Stimulated activated CD4-positive, alpha-beta T cell treated with anti-CD3 and anti-CD28 coated beads, Interleukin-12 subunit alpha, Interleukin-12 subunit beta, amount 100 ng/mL, for 48 hours (primary cell): ENCODE data around the gene PNPLA2.
A peak's percentile ranks its signal among the peaks of the same experiment; 100 is the strongest.

Experiments
- DNase-seq, 3 donors: peaks; one replicate each; pipeline ENCODE4 v3.0.0-alpha.2; 2020; ENCODE audit warnings: low read depth in 2 of 3, low spot score in 1 of 3

PNPLA2 gene

GRCh38 chr11:797296-798092, 21.2 kb upstream of the PNPLA2 start:
- peak; percentile 56 to 73 (median 59) for DNase-seq

- peak; percentile 65 to 84 (median 82) for DNase-seq
Measured at GRCh38 chr11:798093-798713, 20.5 kb upstream of the PNPLA2 start, which contains the start of gene SLC25A22. TSS of gene SLC25A22 (minus strand) at chr11:798281. CDS start at chr11:795006, 3,275 bp downstream.

- no peak for DNase-seq
Measured at GRCh38 chr11:799641-800316, 18.9 kb upstream of the PNPLA2 start.

GRCh38 chr11:800473-800872, 18.2 kb upstream of the PNPLA2 start:
- no peak for DNase-seq

GRCh38 chr11:801097-801780, 17.5 kb upstream of the PNPLA2 start:
- DNase-seq = no peak

DNA sequence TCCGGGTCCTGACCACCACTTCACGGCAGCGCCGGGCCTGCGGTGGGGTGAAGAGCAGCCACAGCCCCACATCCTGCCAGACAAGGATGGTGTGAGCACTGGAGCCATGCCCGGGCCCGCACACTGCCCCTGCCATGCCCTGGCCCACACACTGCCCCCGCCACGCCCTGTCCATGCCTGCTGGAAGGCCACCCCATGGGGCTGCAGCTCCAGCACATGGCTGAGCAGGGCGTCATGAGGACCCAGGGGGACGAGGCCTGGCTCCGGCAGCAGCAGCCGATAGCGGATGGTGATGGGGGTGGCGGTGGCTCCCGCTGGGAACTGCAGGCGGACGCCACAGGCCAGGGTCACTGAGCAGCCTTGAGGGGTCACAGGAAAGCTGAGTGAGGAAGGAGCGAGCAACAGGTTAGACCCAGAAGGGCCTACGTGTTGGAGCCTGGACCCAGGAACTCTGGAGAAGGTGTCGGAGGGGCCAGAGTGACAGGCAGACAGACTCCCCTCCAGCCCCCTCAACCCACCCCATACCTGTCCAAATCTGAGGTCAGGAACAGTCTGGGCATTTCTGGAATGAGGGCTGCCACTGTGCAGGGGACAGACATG, 16.6 kb upstream of the PNPLA2 start:
- no peak for DNase-seq

DNA sequence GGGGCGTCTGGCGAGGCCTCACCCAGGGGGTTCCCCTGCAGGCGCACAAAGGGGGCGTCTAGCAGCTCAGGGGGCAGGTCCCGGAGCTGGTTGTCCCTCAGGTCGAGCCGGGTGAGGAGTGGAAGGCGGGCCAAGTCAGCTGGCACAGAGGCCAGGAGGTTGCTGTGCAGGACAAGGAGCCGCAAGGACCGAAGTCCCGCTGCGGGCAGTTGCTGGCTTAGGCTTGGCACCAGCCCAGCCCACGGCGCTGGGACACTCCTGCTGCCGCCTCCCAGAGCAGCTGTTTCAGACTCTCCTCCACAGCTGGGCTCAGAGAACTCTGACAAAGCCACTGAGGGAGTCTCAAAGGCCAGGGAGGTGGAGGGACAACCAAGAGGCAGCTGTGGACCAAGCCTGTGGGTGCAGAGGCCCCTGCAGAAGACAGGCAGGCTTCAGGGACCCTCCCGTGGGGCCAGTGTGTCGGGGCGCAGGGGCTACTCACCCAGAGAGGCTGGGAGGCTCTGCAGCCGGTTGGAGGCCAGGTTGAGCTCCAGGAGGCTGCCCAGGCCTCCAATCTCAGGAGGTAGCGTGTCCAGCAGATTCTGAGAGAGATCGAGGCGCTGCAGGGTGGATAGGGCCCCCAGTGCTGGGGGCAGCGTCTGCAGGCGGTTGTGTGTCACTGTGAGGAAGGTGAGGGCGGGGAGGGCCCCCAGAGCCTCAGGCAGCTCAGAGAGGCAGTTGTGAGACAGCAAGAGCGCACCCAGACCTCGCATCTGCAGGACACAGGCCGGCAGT, 15.8 kb upstream of the PNPLA2 start:
- DNase-seq = no peak

GRCh38 chr11:803467-803742, 15.3 kb upstream of the PNPLA2 start:
- no peak for DNase-seq

DNA sequence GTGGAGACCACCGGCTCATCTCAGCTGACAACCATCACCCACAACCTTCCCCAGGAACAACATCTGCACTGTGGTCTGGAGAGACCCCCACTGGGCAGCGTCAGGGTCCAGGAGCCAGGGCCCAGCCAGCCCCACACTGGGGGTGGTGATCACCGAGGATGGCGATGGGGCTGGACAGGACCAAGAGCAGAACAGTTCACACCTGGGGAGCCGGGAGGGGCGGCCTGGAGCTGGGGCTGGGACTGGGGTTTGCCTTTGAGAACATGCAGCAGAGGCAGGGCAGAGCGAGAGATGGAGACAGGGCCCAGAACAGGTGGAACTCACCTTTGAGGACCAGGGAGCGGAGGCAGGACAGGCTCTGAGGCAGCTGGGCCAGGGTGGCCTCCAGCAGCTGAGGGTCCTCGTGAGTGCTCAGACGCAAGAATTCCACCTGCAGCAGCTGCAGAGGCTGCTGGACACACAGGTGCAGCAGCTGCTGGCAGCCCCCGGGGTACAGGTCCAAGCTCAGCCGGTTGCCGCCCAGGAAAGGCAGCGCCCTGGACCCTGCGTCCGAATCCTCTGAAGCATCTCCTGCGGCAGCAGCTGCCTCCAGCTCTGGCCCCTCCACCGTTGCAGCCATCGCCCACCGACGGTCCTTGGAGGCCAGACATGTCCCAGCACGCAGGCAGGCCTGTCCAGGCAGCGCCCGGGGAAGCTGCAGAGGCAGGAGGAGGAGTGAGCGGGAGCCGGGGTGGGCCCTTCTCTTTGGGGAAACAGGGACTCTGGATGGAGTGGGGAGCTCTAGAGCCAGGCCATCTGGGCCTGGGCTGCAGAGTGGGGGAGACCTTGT, 14.7 kb upstream of the PNPLA2 start:
- DNase-seq = no peak

DNA sequence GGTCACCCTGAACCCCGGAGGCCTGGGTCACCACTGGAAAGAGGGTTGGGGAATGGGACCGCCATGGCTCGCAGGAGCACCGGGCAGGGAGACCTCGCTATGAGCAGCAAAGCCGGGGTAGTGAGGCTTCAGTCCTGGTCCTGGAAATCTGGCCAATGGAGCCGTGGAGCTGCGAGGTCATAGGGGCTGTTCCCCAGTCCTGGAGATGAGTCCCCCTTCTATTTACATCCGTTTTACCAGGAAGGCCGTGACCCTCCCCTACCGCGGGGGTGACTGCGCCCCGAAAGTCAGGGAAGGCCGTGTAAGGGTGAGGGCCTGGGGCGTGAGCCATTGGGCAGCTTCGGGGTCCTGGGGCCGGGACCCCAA, 14.1 kb upstream of the PNPLA2 start:
- no peak for DNase-seq

DNA sequence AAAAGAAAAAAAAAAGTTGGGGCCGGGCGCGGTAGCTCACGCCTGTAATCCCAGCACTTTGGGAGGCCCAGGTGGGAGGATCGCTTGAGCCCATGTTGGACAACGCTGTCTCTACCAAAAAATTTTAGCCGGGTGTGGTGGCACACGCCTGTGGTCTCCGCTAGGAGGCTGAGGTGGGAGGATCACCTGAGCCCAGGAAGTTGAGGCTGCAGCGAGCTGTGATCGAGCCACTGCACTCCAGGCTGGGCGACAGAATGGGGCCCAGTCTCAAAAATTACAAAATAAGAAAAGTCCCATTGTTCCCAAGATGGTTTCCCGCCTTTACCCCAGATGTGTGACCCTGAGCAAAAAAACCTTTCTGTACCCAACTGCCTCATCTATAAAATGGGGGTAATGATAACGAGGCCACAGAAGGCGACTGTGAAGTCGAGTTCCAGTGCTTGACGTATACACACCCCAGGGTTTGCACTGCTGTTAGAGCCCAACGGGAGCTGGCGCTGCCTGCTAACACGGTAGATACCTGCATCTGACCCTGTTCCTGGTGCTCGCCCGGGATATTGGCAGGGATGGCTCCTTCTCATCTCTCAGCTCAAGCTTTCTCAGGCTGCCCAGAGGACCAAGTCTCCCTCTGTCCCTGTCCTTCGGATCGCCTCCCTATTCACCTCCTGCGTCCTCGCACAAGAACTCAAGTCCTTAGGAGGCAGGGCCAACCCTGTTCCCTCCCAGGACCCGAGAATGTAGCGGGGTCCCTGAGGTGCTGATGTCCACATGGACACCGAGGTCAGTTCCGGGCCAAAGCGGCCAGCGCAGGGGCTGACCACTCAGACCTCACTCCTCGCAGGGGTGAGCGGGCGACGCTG, 10.1 kb upstream of the PNPLA2 start:
- DNase-seq = no peak

- peak; percentile 96 to 98 (median 97) for DNase-seq
Measured at GRCh38 chr11:809287-810039, 9.3 kb upstream of the PNPLA2 start, which contains the start of gene RPLP2. TSS of gene RPLP2 (plus strand) at chr11:809967. CDS start at chr11:810235, 268 bp downstream.

DNA sequence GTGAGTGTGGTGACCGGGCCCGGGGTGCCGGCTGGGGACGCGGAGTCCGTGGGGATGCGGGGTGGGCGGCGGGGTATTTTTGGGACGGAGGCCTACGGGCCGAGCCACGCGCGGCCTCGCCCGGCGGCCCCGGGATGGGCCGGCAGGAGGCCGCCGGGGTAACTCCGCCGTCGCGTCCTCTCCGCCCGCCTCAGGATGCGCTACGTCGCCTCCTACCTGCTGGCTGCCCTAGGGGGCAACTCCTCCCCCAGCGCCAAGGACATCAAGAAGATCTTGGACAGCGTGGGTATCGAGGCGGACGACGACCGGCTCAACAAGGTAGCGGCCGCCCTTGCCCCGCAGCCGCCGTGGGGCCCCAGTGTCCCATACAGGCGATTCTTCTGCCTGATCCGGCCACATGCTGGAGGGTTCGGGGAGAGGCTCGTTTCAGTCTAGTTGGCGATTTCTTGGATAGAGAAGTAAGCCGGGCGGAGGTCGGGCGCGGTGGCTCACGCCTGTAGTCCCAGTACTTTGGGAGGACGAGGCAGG, 8.6 kb upstream of the PNPLA2 start:
- DNase-seq = no peak

GRCh38 chr11:811446-812245, 7.1 kb upstream of the PNPLA2 start:
- DNase-seq = no peak

- DNase-seq = no peak
Measured at GRCh38 chr11:812390-812789, 6.3 kb upstream of the PNPLA2 start.

DNA sequence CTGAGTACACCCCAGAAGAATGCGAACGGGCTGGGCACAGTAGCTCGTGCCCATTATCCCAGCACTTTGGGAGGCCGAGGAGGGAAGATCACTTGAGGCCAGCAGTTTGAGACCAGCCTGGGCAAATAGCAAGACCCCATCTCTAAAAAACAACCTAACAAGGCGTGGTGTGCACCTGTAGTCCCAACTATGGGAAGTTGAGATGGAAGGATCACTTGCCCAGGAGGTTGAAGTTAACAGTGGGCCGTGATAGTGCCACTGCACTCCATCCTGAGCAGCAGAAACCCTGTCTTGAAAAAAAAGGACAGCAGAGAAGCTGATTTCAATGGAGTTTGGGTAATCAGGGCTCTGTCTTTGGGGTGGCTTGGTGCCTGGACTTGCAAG, 5.7 kb upstream of the PNPLA2 start:
- DNase-seq = no peak
